Chondrocyte (in vitro differentiated cells): ENCODE data around the gene LHFPL6. TPM values are rescaled to one million over a fixed set of nuclear protein-coding genes. Genes with fewer than 3 reads are reported as not detected.
A peak's percentile ranks its signal among the peaks of the same experiment; 100 is the strongest.
"Not testable (repeated sequence)": the region's sequence is repeated elsewhere in the genome, so short reads cannot be mapped to it uniquely, and the experiment has no call there.

Experiments used
- DNase-seq: peaks from one replicate; pipeline ENCODE4 v3.0.0; 2021; ENCODE audit warnings: mixed read lengths, low spot score
- H3K27ac Mint-ChIP-seq: one replicate; pipeline ENCODE4 v1.8.0; 2021; ENCODE audit warnings: mild to moderate bottlenecking, moderate library complexity, mixed read lengths; ENCODE audit not compliant: unreplicated experiment
- H3K27me3 Mint-ChIP-seq: 2 replicates; pipeline ENCODE4 v1.8.0; 2021; ENCODE audit warnings: low read depth, mixed read lengths
- H3K36me3 Mint-ChIP-seq: 2 replicates; pipeline ENCODE4 v1.8.0; 2021; ENCODE audit warnings: low read depth, mixed read lengths
- H3K4me1 Mint-ChIP-seq: 2 replicates; pipeline ENCODE4 v1.8.0; 2021; ENCODE audit warnings: low read depth, mild to moderate bottlenecking, mixed read lengths
- H3K4me3 Mint-ChIP-seq: one replicate; pipeline ENCODE4 v1.8.0; 2021; ENCODE audit warnings: mild to moderate bottlenecking, moderate library complexity, mixed read lengths; ENCODE audit not compliant: unreplicated experiment
- H3K9me3 Mint-ChIP-seq: 2 replicates; pipeline ENCODE4 v1.8.0; 2021; ENCODE audit warnings: low read depth, mixed read lengths
- total RNA-seq: library from RNA; stranded (reverse); gene quantifications from 3 replicates; pipeline ENCODE4 v1.2.1, GENCODE V29; 2021
- TF ChIP-seq, protein P1 (sequence below): fragments of 200-600 bp; sonication (generic); IDR thresholded peaks from 2 replicates; pipeline ENCODE4 v1.5.0; 2021; ENCODE audit warnings: antibody characterized with exemption, mild to moderate bottlenecking, moderate library complexity

LHFPL6 gene
- total RNA-seq, 1 donor from 2014 or later, result 101 TPM

DNA sequence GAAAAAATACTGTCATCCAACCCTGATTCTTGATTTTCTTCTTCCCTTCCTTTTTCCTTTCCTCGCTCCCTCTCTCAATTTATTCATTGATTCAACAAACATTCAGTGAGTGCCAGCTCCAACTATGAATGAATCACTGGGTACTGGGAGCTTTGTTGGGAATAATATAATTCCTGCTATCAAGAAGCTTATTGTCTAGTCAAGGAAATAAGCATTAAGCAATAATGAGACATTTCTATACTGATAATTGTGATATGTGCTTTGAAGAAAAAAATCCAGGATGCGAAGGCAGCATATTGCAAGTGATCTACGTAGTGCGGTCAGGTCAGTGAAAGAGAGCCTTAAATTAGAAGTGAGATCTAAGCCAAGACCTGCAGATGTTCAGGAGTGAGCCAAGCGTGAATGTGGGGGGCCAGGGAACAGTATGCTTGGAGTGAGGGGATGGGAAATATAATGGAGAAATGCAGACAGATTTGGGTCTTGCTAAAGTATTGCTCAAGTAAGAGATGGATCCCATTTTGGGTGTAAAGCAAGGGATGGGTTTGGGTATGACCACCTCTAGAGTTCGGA is 253.5 kb downstream of the LHFPL6 start:
- Mint-ChIP-seq H3K27me3 (no peaks in the 10 kb centered on the region), H3K4me3 (no peak overlapping the region), H3K4me1 (peaks cover 37% of the 10 kb centered on the region), H3K27ac (no peak overlapping the region), H3K36me3 (peaks cover 2% of the 10 kb centered on the region), H3K9me3 (peaks cover 3% of the 10 kb centered on the region)
- DNase-seq, result no peak
- TF ChIP-seq, protein P1, sequence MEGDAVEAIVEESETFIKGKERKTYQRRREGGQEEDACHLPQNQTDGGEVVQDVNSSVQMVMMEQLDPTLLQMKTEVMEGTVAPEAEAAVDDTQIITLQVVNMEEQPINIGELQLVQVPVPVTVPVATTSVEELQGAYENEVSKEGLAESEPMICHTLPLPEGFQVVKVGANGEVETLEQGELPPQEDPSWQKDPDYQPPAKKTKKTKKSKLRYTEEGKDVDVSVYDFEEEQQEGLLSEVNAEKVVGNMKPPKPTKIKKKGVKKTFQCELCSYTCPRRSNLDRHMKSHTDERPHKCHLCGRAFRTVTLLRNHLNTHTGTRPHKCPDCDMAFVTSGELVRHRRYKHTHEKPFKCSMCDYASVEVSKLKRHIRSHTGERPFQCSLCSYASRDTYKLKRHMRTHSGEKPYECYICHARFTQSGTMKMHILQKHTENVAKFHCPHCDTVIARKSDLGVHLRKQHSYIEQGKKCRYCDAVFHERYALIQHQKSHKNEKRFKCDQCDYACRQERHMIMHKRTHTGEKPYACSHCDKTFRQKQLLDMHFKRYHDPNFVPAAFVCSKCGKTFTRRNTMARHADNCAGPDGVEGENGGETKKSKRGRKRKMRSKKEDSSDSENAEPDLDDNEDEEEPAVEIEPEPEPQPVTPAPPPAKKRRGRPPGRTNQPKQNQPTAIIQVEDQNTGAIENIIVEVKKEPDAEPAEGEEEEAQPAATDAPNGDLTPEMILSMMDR, result no peak

DNA sequence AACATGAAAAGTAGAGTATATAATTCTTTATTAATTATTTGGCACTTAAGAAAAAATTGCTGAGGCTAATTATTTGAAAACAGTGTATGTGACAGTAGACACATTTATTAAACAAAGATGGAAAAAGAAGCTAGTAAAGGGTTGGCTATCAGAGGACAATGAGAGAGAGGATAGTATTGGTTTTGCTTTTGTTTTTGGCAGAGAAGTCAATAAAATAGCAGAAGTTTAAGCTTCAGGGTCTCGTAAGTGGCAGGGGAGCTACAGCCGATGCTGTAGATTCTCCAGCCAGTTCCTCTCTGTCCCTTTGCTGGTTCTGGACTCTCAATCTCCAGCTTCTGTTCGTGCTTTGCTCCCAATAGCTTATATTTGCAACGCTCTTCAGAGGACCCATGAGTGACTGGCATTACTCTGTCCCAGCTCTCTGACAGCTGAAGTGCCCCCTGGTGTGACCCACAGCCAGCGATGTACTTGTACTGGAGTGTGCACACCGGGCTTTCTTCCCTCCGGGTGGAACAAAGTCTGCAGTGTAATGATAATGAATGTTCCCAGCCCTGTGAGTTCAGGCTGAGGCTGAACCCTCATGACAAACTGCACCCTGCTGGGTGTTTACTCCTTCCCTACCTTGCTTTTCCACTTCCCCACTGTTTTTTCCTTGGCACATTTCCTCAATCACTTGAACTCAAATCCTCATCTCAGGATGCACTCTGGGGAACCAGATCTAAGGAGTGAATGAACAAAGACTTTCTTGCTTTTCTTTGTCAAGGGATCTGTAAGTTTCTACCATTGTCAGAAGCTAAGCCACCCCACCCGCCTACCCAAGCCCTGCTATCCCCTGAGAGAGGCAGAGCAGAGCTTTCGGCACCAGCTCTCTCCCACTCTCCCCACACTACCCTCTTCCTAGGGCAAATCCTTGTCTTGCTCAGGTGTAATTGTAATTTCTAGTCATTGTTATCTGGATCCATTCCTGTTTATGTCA is 254.8 kb downstream of the LHFPL6 start:
- no peaks in the 10 kb centered on the region for H3K27me3 Mint-ChIP-seq
- peaks cover 6% of the 10 kb centered on the region for H3K36me3 Mint-ChIP-seq
- H3K4me3 Mint-ChIP-seq, result no peak overlapping the region
- peak overlapping the region; percentile 10 for H3K27ac Mint-ChIP-seq
- no peak for DNase-seq
- peaks cover 27% of the 10 kb centered on the region for H3K4me1 Mint-ChIP-seq
- TF ChIP-seq, protein P1, result no peak
- H3K9me3 Mint-ChIP-seq, result no peaks in the 10 kb centered on the region

DNA sequence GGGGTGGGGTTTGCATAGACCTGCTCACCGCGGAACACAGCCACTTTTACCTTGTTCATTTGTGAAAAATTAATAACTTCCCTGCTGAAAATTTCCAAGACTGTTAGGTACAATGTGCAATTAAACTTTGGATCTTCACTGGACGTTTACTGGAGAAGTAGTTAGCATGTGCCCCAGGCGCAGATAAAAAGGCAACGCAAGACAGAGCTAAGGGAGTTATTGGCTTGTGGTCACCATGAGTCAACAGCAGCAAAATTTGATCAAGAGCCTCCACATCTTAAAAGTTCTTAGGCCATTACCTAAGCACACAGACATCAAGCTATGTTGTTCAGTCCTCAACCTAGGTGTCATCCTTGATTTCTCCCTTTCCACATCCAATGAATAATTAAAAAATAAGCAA is 257.0 kb downstream of the LHFPL6 start:
- H3K27ac Mint-ChIP-seq, result no peak overlapping the region
- H3K4me1 Mint-ChIP-seq, result peaks cover 26% of the 10 kb centered on the region
- no peaks in the 10 kb centered on the region for H3K9me3 Mint-ChIP-seq
- no peaks in the 10 kb centered on the region for H3K27me3 Mint-ChIP-seq
- H3K4me3 Mint-ChIP-seq, result no peak overlapping the region
- TF ChIP-seq, protein P1, result no peak
- peaks cover 6% of the 10 kb centered on the region for H3K36me3 Mint-ChIP-seq
- no peak for DNase-seq

DNA sequence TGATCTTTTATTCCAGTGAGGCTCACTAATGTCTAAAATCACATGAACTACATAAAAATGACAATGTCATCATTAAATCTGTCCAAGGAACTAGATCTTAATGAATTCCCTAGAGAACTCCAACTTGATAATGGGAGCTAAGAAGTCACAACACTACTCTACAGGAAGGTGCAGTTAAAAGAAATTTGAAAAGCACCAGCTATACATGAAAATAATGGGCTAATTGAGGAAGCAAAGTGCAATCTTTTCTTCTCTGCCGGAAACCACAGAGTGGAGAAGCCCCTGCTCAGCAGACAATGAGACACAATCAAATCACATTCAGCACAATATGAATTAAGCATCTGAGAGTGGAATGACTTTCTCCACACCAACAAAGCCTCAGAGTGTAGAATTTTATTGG is 261.7 kb downstream of the LHFPL6 start:
- Mint-ChIP-seq H3K4me1 (no peaks in the 10 kb centered on the region), H3K4me3 (no peak overlapping the region), H3K27me3 (no peaks in the 10 kb centered on the region), H3K27ac (no peak overlapping the region), H3K9me3 (no peaks in the 10 kb centered on the region), H3K36me3 (peaks cover 4% of the 10 kb centered on the region)
- DNase-seq, result no peak
- TF ChIP-seq, protein P1, result no peak

DNA sequence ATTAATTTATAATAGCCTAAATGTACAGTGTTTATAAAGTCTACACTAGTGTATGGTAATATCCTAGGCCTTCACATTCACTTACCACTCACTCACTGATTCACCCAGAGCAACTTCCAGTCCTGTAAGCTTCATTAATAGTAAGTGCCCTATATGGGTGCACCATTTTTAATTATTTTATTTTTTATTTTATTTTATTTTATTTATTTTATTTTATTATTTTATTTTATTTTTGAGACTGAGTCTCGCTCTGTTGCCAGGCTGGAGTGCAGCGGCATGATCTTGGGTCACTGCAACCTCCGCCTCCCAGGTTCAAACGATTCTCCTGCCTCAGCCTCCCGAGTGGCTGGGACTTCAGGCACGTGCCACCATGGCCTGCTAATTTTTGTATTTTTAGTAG is 264.9 kb downstream of the LHFPL6 start:
- H3K36me3 Mint-ChIP-seq, DNase-seq, H3K27me3 Mint-ChIP-seq, H3K27ac Mint-ChIP-seq, H3K9me3 Mint-ChIP-seq, H3K4me3 Mint-ChIP-seq, H3K4me1 Mint-ChIP-seq: not testable (repeated sequence)
